NCI-H345 treated with DMSO at 0.1 percent for 48 hours (cell line): ENCODE measurements around the gene ZNRD2.

Source experiments
- DNase-seq: peaks from one replicate; lab custom pipeline; 2025; ENCODE audit not compliant: unreplicated experiment; lab: John Stamatoyannopoulos, UW

ZNRD2 gene

GRCh38 chr11:65586247-65586630 is 16.0 kb downstream of the ZNRD2 start:
- no peak for DNase-seq

GRCh38 chr11:65586676-65587075 is 16.4 kb downstream of the ZNRD2 start:
- DNase-seq: no peak

- DNase-seq: no peak
These were observed 18.1 kb downstream of the ZNRD2 start for GRCh38 chr11:65588199-65589054.

- no peak for DNase-seq
These were observed 19.4 kb downstream of the ZNRD2 start for GRCh38 chr11:65589444-65590239.

- no peak for DNase-seq
These were observed 20.0 kb downstream of the ZNRD2 start for GRCh38 chr11:65590240-65590738.

- DNase-seq: no peak
These were observed 21.9 kb downstream of the ZNRD2 start for GRCh38 chr11:65591939-65592857.

- no peak for DNase-seq
These were observed 22.7 kb downstream of the ZNRD2 start for GRCh38 chr11:65592858-65593517.

- no peak for DNase-seq
These were observed 23.5 kb downstream of the ZNRD2 start for GRCh38 chr11:65593518-65594414.

- no peak for DNase-seq
These were observed 24.9 kb downstream of the ZNRD2 start for GRCh38 chr11:65595131-65595530.

- no peak for DNase-seq
These were observed 25.4 kb downstream of the ZNRD2 start, which contains the start of gene KCNK7 for GRCh38 chr11:65595543-65596281. KCNK7 (minus strand) TSS chr11:65595800; CDS start chr11:65595772, 28 bp downstream.

GRCh38 chr11:65596520-65596919 is 26.2 kb downstream of the ZNRD2 start:
- no peak for DNase-seq

- no peak for DNase-seq
These were observed 28.0 kb downstream of the ZNRD2 start for GRCh38 chr11:65598258-65598699.

- no peak for DNase-seq
These were observed 29.1 kb downstream of the ZNRD2 start for GRCh38 chr11:65599216-65599954.

- no peak for DNase-seq
These were observed 29.6 kb downstream of the ZNRD2 start for GRCh38 chr11:65599955-65600246.

GRCh38 chr11:65604258-65604657 is 34.0 kb downstream of the ZNRD2 start:
- DNase-seq: no peak

- DNase-seq: no peak
These were observed 36.8 kb downstream of the ZNRD2 start for GRCh38 chr11:65606876-65607613.
